Tibial nerve (tissue), 4 donors: ENCODE data around the gene MCF2L2.

Experiments
- CTCF ChIP-seq, 5 experiments: fragments of 200-600 bp in 3 of 5; fragments of 450-650 bp in 2 of 5; sonication (generic) in 3 of 5; IDR thresholded peaks; one replicate each; pipeline ENCODE4 v1.5.1; 2016 to 2019; ENCODE audit warnings: antibody characterized with exemption in 5 of 5, mild to moderate bottlenecking in 3 of 5, moderate library complexity in 2 of 5
- EP300 ChIP-seq, 2 donors: sonication (generic); formaldehyde crosslinking; IDR thresholded peaks; one replicate each; pipeline ENCODE4 v1.6.1; 2017; ENCODE audit warnings: antibody characterized with exemption in 2 of 2, mild to moderate bottlenecking in 1 of 2
- POLR2A ChIP-seq, 2 donors: fragments of 450-650 bp; IDR thresholded peaks; one replicate each; pipeline ENCODE4 v1.6.1; 2017; ENCODE audit warnings: antibody characterized with exemption in 2 of 2, mild to moderate bottlenecking in 2 of 2, moderate library complexity in 2 of 2

GRCh38 chr3:183185696-183186095 lies 242.7 kb downstream of the MCF2L2 start:
- no peak for TF ChIP-seq CTCF (IDR thresholded peaks at IDR 0.05)
- no peak for TF ChIP-seq POLR2A (IDR thresholded peaks at IDR 0.05)
- no peak for TF ChIP-seq EP300 (IDR thresholded peaks at IDR 0.05)
